DOHH2 (cell line): Measurements from ENCODE around the gene DIDO1.

ENCODE experiments used
- H3F3A ChIP-seq: fragments of 200-600 bp; sonication (generic), shearing (Covaris generic); 2 replicates; pipeline ENCODE4 v1.6.0; 2016; ENCODE audit warnings: antibody characterized with exemption, mild to moderate bottlenecking; ENCODE audit not compliant: control insufficient read depth, insufficient read depth
- H3K27ac ChIP-seq: fragments of 200-600 bp; sonication (generic); 2 replicates; pipeline ENCODE4 v1.5.1; 2014; ENCODE audit warnings: low read depth, mild to moderate bottlenecking, low read length, moderate library complexity
- H3K27me3 ChIP-seq: fragments of 200-600 bp; sonication (generic); 2 replicates; pipeline ENCODE4 v1.6.1; 2014; ENCODE audit warnings: mild to moderate bottlenecking, low read length, mixed read lengths; ENCODE audit not compliant: control insufficient read depth
- H3K36me3 ChIP-seq: fragments of 200-600 bp; sonication (generic); 2 replicates; pipeline ENCODE4 v1.6.1; 2014; ENCODE audit warnings: mild to moderate bottlenecking, low read length, moderate library complexity, mixed read lengths; ENCODE audit not compliant: control insufficient read depth
- H3K4me1 ChIP-seq: fragments of 200-600 bp; sonication (generic); 2 replicates; pipeline ENCODE4 v1.6.1; 2014; ENCODE audit warnings: mild to moderate bottlenecking, low read length, mixed read lengths; ENCODE audit not compliant: control insufficient read depth
- H3K4me2 ChIP-seq: fragments of 200-600 bp; sonication (generic); 2 replicates; pipeline ENCODE4 v1.6.0; 2014; ENCODE audit warnings: mild to moderate bottlenecking, low read length, moderate library complexity
- H3K4me3 ChIP-seq: fragments of 200-600 bp; sonication (generic); 2 replicates; pipeline ENCODE4 v1.5.1; 2014; ENCODE audit warnings: mild to moderate bottlenecking, low read length, mixed read lengths
- H3K79me2 ChIP-seq: fragments of 200-600 bp; sonication (generic); 2 replicates; pipeline ENCODE4 v1.6.1; 2014; ENCODE audit warnings: mild to moderate bottlenecking, low read length, mixed read lengths; ENCODE audit not compliant: control insufficient read depth
- H3K9me2 ChIP-seq: fragments of 200-600 bp; sonication (generic); replicated peaks from 2 replicates; pipeline ENCODE4 v1.6.1; 2014; ENCODE audit warnings: mild to moderate bottlenecking, low read length, mixed read lengths; ENCODE audit not compliant: control insufficient read depth
- H3K9me3 ChIP-seq: fragments of 200-600 bp; sonication (generic); 2 replicates; pipeline ENCODE4 v1.6.1; 2014; ENCODE audit warnings: antibody characterized with exemption, low read length, mixed read lengths; ENCODE audit not compliant: control insufficient read depth, insufficient read depth
- H4K20me1 ChIP-seq: fragments of 200-600 bp; sonication (generic); 2 replicates; pipeline ENCODE4 v1.6.0; 2014; ENCODE audit warnings: low read depth, mild to moderate bottlenecking, antibody characterized with exemption, low read length, moderate library complexity; ENCODE audit not compliant: control insufficient read depth, insufficient read depth
- EZH2phosphoT487 ChIP-seq: fragments of 200-600 bp; sonication (generic); IDR thresholded peaks from 2 replicates; pipeline ENCODE4 v1.6.1; 2017; ENCODE audit warnings: borderline replicate concordance, mild to moderate bottlenecking, antibody characterized with exemption, low read length, moderate library complexity, mixed read lengths
- TF ChIP-seq, protein P1 (sequence below): fragments of 200-600 bp; sonication (generic); IDR thresholded peaks from one replicate; pipeline ENCODE4 v1.5.1; 2014; ENCODE audit warnings: antibody characterized with exemption, mild to moderate bottlenecking, low read depth, low read length; ENCODE audit not compliant: poor library complexity, severe bottlenecking

Gene DIDO1

DNA sequence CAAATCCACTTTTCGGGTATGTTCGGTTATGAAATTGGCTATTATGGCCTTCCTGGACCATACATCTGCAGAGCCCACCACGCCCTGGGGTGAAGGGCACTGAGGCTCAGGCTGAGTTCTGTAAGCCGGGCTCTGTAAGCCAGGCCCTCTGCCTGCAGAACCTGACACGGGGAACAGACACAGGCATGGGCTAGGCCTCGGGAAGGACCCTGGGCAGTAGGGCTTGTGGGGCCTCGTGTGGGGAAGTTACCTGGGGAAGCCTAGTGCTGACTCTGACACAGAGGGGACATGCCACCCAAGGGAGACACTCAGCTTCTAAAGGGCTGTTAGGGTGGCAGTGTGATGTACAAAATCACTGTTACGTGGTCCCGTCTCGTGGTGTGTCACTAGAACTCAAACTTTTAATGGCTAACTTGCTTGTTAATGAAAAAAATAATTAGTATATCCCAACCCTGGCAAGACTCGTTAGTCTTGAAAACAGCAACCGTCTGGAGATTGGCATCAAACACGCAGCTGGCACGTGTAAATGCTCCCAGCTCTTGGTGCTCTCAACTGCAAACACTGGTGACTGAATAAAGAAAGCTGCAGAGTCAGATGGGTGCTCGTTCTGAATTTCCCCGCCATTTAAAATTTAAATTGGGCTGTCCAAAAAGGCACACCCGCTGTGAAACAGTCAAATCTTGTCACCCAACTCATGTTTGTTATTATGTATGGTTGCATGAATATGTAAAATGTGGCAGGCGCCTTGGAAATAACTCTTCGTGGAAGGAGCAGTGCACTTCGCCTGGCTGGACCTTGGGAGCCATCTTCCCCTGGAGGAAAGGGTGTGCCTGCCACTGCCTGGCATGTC lies 41.0 kb downstream of the DIDO1 start:
- peaks cover 4% of the 10 kb centered on the region; the same call in 1 of the 2 replicates for H4K20me1 ChIP-seq
- no peaks in the 10 kb centered on the region for H3K27me3 ChIP-seq
- no peak overlapping the region for H3K4me2 ChIP-seq
- H3K4me3 ChIP-seq, result no peak overlapping the region
- no peaks in the 10 kb centered on the region for H3K79me2 ChIP-seq
- H3F3A ChIP-seq, result no peaks in the 10 kb centered on the region
- no peaks in the 10 kb centered on the region for H3K4me1 ChIP-seq
- H3K36me3 ChIP-seq, result peaks cover 53% of the 10 kb centered on the region
- no peak overlapping the region for H3K27ac ChIP-seq
- no peaks in the 10 kb centered on the region for H3K9me2 ChIP-seq
- H3K9me3 ChIP-seq, result no peaks in the 10 kb centered on the region
- TF ChIP-seq, protein P1, sequence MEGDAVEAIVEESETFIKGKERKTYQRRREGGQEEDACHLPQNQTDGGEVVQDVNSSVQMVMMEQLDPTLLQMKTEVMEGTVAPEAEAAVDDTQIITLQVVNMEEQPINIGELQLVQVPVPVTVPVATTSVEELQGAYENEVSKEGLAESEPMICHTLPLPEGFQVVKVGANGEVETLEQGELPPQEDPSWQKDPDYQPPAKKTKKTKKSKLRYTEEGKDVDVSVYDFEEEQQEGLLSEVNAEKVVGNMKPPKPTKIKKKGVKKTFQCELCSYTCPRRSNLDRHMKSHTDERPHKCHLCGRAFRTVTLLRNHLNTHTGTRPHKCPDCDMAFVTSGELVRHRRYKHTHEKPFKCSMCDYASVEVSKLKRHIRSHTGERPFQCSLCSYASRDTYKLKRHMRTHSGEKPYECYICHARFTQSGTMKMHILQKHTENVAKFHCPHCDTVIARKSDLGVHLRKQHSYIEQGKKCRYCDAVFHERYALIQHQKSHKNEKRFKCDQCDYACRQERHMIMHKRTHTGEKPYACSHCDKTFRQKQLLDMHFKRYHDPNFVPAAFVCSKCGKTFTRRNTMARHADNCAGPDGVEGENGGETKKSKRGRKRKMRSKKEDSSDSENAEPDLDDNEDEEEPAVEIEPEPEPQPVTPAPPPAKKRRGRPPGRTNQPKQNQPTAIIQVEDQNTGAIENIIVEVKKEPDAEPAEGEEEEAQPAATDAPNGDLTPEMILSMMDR, result no peak
- no peak for TF ChIP-seq EZH2phosphoT487

DNA sequence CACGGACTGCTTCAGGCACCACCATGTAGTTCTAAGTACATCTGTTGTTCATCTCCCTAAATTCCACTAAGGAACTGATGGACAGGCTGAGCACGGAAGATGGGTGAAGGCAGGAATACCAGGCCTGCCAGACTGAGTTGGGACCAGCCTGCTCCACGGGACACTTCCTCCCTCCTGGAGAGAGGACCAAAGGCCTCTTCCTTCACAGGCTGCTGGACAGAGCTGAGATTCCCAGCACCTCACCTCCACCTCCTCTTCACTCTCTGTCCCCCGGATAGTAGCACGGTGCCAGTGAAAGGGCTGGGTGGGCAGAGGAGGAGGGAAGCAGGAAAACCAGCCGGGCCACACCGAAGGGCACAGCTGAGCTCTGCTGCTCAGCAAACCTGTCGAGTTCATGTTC lies 41.7 kb downstream of the DIDO1 start:
- no peak overlapping the region for H3K4me3 ChIP-seq
- H3K9me3 ChIP-seq, result no peaks in the 10 kb centered on the region
- peaks cover 4% of the 10 kb centered on the region; the same call in 1 of the 2 replicates for H4K20me1 ChIP-seq
- no peaks in the 10 kb centered on the region for H3K27me3 ChIP-seq
- no peak overlapping the region for H3K4me2 ChIP-seq
- H3K79me2 ChIP-seq, result no peaks in the 10 kb centered on the region
- no peaks in the 10 kb centered on the region for H3K9me2 ChIP-seq
- H3F3A ChIP-seq, result no peaks in the 10 kb centered on the region
- TF ChIP-seq, protein P1, result no peak
- TF ChIP-seq EZH2phosphoT487, result no peak
- H3K36me3 ChIP-seq, result peaks cover 46% of the 10 kb centered on the region
- H3K4me1 ChIP-seq, result no peaks in the 10 kb centered on the region
- no peak overlapping the region for H3K27ac ChIP-seq

DNA sequence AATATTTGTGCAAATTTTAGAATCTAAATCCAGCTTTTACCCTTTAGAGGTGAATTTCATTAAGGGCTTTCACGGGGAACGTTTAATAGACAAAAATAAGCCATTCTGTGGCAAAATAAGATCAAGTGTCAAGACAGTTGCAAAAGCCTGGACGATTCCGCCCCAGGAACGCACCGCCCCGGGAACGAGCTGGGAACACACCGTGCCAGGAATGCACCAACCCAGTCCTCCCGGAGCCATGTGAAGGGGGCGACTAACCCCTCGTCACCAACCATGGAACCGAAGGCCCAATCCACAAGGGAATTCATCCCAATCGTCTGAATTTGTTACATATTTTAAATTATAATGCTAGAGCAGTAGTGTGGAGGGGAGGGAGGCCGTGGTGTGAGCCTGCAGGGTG lies 43.9 kb downstream of the DIDO1 start:
- Histone ChIP-seq H3K4me3 (no peak overlapping the region), H3K4me2 (no peak overlapping the region), H4K20me1 (peaks cover 9% of the 10 kb centered on the region; the same call in 1 of the 2 replicates), H3K4me1 (no peaks in the 10 kb centered on the region), H3K27me3 (no peaks in the 10 kb centered on the region), H3K36me3 (peaks cover 25% of the 10 kb centered on the region), H3K9me2 (no peaks in the 10 kb centered on the region), H3K9me3 (no peaks in the 10 kb centered on the region), H3K79me2 (no peaks in the 10 kb centered on the region), H3F3A (peaks cover 16% of the 10 kb centered on the region), H3K27ac (no peak overlapping the region)
- TF ChIP-seq, protein P1, result no peak
- TF ChIP-seq EZH2phosphoT487, result no peak
